T47D (cell line): ENCODE data around the gene SMYD3.

ENCODE experiments used
- DNase-seq, 2 experiments: peaks; one replicate each; pipeline versions ENCODE4 v3.0.0 to v3.0.0-alpha.2; 2011 to 2012; ENCODE audit warnings: low read depth in 1 of 2, low spot score in 1 of 2
- JUND ChIP-seq: IDR thresholded peaks from 2 replicates; pipeline ENCODE4 v1.6.1; 2012; ENCODE audit warnings: low read depth
- in situ Hi-C: cut with HindIII; loops from 2 replicates; pipeline ENCODE4 v1.10.0; 2016; ENCODE audit warnings: low sequenced_read_pairs, low pct_unique_long_range_greater_than_20kb

The SMYD3 gene

DNA sequence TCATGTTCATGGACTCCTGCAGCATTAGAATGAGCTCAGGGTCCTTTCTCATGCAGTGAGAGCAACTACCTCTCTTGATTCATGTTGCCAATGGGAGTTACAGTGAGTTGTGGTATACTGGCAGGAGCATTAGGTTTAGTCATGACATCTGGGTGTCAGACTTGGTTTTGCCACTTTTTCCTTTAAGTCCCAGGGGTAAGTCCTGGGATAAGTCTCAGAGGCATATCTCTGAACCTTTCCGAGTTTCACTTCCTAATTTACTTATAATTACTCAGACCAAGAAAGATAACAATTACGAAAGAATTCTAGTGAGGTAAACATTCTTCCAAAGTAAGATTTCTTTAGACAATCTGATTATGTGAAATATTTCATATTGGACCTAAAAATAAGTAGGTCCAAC is 606.0 kb downstream of the SMYD3 start:
- in situ Hi-C loops: no loop called here
- TF ChIP-seq JUND: no peak
- DNase-seq: no peak

DNA sequence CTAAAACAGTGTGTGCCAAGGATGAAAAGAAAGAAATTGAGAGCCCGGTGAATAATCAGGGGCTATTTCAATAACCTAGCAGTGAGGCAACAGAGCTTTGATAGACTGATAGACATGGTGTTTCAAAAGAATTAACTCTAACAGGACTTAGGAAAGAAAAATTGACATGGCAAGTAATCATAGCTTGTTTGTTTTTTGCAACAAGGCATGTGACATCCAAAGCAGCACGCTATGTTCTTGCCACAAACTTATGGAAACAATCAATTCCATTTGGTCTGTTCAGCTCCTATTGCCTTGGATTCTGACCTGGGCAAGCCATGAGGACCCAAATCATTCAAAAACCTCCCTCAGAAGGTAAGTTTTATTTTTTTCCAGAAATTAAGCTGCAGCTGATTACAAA is 608.5 kb downstream of the SMYD3 start:
- DNase-seq: no peak
- in situ Hi-C loops: no loop called here
- no peak for TF ChIP-seq JUND

DNA sequence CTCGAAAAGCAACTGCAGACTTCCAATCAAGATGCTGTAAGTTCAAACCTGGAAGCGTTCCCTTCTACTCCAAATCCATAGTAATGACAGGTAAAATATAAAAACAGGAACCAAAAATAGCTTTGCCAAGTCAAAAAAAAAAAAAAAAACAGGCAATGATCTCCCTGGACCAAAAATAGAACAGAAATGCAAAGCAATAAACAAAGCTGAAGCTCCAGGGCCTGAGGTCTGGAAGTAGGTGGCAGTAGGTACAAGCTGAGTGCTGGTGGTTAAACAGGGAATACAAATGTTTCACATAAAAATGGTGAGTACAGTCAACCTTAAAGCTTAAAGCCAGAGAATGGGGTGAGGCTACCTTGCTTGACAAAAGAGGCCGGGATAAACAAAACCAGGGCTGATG is 610.8 kb downstream of the SMYD3 start:
- DNase-seq: no peak
- no peak for TF ChIP-seq JUND
- in situ Hi-C loops: no loop called here

DNA sequence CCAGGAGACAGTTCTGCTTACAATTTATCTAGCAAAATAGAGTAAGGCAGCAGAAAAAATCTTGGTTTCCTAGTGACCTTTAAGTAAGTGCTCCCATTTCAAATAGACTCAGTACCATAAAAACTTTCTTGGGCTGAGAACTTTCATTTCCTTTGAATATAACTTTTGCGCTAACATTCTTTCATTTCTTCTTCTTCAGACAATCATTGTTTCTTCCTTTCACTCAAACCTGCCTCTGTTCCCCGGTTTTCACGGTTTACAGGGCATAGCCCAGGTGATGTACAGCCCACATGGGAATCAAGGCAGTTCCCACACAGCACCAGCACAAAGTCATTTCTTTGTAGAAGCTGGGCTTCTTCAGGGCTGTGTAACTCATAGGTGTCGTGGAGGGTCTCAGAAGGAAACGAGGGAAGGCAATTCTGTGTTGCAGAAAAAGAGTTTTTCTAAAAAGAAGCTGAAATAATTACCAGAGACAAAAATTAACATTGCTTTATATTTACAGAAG is 611.6 kb downstream of the SMYD3 start:
- no peak for TF ChIP-seq JUND
- in situ Hi-C loops: no loop called here

DNA sequence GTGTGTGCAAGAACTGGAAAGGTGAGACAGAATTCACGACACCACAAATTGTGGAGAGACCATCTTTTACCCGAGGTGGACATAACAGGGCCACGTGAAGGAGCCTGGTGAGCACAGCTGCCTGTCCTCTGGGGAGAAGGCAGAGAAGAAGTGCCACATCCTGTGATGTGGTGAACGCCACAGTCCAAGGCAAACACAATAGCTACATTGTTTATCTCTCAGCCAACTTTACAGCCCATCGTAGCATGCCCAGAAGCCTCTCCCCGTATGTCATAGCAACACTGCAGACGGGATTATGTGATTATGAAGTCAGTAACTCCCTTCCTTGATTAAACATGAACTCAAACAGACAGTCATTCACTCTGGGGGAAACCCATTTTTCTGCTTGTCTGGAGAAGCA is 612.2 kb downstream of the SMYD3 start:
- no peak for TF ChIP-seq JUND
- in situ Hi-C loops: no loop called here
- DNase-seq: no peak

More for the DNA sequence above, 611.6 kb downstream of the SMYD3 start:
- DNase-seq: no peak

DNA sequence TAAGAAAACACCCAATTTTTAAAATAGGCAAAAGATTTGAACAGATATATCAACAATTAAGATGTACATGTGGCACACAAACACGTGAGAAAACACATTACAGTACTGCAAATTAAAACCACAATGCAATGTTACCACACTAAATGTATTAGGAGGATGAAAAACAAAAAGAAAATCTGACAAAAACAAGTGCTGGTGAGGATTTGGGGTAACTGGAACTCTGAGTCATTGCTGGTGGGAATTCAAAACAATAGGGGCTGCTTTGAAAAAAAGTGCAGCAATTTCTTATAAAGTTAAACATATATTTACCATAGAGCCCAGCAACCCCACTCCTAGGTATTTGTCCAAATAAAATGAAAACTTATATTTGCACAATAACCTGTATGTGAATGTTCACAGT is 614.1 kb downstream of the SMYD3 start:
- no peak for TF ChIP-seq JUND
- in situ Hi-C loops: no loop called here
- DNase-seq: no peak

DNA sequence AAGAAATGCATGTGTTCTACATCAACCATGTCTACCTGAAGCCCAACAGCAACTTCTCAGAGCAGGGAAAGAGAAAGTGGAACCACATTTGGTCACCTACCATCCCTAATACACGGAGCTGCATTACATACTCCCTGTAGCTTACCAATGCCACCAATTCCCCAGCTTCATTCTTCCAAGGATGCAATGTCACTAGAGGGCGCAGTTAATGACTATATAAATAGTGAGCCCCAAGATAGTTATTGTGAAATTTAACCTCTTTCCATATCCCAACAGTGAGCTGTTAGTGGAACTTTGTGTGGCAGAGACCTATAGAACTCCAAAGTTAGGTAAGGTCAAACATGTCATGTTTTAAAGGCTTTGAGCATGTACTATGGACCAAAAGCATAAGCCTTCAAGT is 618.3 kb downstream of the SMYD3 start:
- no peak for TF ChIP-seq JUND
- in situ Hi-C loops: no loop called here
- peak in 1 of 2 experiments; percentile 60 for DNase-seq

DNA sequence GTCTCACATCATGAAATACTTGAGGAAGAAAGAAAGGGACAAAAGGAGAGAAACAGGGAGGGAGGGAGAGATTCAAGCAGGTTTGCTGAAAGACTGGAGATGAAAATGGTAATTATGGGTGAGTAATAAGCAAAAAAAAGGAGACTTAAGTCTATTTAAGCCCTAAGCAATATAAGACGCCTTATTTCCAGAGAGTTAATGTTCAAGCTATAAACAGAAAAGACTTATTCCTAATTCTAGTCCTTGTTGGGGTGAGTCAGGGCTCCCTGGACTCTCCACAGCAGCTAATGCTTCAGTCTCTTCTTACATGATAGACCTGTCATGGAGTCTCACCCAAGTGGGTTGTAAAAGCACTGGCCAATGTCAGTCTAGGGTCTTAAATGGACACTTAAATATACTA is 619.2 kb downstream of the SMYD3 start:
- in situ Hi-C loops: no loop called here
- TF ChIP-seq JUND: no peak
- DNase-seq: no peak

DNA sequence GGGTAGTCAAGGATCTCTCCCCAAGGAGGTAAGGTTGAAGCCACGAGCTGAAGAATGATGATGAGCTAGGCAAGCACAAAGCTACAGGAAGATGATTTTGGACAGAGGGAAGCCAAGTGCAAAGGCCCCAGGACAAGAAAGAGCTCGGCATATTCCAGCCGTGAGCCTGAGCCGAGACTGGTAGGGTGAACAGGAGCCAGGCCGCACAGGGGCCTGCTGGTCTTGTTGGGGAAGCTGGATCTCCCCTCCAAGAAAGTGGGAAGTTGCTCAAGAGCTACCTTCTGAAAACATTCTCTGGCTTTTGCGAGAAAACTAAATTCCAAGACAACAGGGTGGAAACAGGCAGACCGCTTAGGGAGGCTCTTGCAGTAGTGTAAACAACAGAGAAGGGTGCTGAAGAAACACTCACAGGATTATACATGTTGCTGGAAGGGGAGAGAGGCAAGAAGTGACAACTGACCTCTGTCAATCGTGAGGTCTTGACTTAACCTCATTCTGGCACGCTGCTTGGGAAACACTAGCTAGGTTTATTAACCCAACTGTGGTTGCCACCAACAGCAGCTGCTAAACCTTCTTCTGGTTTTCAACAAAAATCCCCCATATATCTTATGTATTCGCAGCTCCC is 625.2 kb downstream of the SMYD3 start:
- in situ Hi-C loops: no loop called here
- no peak for TF ChIP-seq JUND
- no peak for DNase-seq

DNA sequence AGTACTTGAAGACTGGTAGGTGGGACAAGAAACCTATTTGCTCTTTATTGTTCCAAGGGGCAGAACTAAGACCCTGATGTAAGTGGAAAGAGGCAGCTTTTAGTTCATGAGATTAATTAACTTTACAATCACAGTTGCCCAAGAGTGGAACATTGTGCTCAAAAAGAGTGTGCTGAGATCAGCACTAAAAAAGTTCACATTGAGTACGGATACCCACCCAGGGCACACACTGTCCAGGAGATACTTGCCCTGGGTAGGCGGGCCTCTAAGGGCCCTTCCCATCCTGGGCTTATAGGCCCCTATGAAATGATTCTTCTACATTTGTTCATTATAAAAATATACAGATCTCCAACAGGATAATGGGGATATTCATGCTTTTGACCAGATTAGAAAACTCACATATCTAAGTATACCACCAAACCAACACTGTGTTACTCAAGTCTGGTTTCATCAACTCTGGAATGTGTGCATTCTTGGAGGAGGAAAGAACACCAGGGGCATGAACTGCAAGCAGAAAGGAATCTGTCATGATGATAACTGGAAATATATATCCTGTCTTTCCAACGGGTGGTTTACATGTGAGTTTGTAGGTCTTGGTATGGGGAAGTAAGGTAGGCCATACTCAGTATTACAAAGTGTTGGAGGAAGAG is 626.2 kb downstream of the SMYD3 start:
- no peak for DNase-seq
- in situ Hi-C loops: no loop called here
- no peak for TF ChIP-seq JUND

DNA sequence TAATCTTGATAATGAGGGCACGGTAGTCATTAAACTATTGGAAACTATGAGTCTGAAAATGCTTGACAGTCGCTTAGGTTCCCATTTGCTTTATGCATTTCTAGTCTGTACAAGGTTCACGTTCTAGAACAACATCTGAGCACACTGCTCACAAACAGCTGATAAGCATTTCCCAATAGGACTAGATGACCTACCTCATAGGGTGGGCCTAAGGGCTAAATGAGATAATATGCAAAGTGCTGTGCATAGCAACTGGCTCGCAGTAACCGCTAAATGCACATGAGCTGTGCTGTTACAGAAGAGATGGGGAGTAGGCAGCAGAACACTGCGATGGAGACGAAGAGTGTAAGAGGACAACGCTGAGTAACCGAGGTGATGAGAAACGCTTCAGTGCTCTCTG is 628.0 kb downstream of the SMYD3 start:
- no peak for TF ChIP-seq JUND
- in situ Hi-C loops: no loop called here
- no peak for DNase-seq

DNA sequence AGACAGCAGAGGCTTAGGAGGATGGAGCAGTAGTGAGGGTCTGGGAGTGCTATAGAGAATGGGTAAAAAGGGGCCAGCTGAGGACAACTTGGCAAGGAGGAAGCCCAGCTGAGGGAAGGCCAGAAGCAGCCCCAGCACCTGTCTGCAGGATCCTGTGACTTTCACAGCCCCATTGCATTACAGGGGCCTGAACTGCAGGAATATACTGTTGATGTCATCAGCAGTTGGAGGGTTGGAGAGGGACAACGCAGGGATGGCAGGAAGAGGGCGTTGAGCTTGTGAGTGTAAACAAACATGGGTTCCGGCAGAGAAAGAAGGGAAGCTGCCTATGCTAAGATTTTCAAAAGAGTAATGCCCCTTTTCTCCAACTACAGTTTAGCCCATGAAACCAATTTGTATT is 628.5 kb downstream of the SMYD3 start:
- no peak for DNase-seq
- TF ChIP-seq JUND: no peak
- in situ Hi-C loops: no loop called here

DNA sequence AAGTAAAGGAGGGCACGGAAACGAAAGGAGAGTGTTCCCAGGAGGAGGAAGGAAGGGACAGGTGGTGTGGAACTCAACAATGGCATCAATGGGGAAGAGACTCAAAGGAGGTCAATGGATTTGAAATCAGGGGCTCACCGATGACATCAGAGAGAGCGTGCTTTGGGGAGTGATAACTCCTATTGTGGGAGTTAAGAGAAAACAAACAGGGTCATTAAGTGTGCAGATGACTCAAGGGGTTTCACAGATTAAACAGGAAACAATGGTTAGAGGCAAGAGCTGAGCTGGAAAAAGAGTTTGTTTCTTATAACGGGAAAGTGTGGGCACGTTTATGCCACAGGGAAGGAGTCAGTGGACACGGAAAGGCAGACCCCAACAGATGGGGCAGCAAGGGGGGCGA is 629.1 kb downstream of the SMYD3 start:
- in situ Hi-C loops: no loop called here
- no peak for DNase-seq
- no peak for TF ChIP-seq JUND

DNA sequence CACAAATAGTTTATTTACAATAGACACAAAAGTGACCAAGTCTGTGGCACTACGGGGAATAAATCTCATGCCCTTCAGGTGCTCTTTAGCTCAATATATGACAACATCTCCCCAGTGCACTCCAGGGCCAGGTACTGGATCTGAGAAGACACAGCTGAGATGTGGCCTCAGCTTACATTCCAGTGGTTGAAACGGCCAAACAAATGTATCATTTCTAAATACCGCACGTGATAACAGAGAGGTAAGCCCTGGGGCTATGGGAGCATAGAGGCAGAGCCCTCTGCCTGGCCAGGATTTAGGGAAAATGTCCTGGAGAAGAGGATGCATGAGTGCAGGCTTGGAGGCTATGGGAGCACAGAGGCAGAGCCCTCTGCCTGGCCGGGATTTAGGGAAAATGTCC is 630.5 kb downstream of the SMYD3 start:
- TF ChIP-seq JUND: no peak
- in situ Hi-C loops: no loop called here

More for the DNA sequence above, 630.5 kb downstream of the SMYD3 start:
- no peak for DNase-seq
